ENCODE results near the gene PKDCC.

DNA sequence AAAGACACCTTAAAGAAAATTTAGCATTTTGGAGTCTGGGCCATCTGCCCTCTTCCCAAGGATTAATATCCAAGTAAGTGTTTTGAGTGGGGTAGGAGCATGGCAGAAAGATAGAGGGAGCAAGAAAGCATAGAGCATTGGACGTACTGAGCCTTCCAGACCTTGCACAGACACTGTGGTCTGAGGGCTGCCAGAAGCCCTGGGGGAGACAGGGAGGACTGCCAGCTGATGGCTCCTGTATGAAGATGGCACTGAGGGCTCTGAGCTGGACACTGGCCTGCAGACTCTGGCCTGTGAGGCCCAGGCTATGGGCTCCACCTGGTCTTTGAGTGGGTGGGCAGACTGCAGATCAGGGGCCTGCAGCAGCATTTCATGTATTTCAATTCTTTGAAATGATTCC lies 2.9 kb upstream of the PKDCC start:
- TF ChIP-seq, protein P1, sequence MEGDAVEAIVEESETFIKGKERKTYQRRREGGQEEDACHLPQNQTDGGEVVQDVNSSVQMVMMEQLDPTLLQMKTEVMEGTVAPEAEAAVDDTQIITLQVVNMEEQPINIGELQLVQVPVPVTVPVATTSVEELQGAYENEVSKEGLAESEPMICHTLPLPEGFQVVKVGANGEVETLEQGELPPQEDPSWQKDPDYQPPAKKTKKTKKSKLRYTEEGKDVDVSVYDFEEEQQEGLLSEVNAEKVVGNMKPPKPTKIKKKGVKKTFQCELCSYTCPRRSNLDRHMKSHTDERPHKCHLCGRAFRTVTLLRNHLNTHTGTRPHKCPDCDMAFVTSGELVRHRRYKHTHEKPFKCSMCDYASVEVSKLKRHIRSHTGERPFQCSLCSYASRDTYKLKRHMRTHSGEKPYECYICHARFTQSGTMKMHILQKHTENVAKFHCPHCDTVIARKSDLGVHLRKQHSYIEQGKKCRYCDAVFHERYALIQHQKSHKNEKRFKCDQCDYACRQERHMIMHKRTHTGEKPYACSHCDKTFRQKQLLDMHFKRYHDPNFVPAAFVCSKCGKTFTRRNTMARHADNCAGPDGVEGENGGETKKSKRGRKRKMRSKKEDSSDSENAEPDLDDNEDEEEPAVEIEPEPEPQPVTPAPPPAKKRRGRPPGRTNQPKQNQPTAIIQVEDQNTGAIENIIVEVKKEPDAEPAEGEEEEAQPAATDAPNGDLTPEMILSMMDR (IDR thresholded peaks at IDR 0.05; ENCODE audit: poor library complexity): no peak
- no peak for TF ChIP-seq EZH2 (IDR thresholded peaks at IDR 0.05; ENCODE audit: borderline replicate concordance)
- no peak for TF ChIP-seq EZH2phosphoT487 (IDR thresholded peaks at IDR 0.05; ENCODE audit: low read depth, severe bottlenecking, unreplicated experiment)
